Spinal cord (tissue), 10 donors: Measurements from ENCODE around the gene PSMA2. TPM values are rescaled to one million over a fixed set of nuclear protein-coding genes. Genes with fewer than 3 reads are reported as not detected.
"Not testable (repeated sequence)": the region's sequence is repeated elsewhere in the genome, so short reads cannot be mapped to it uniquely, and the experiment has no call there.

Experiments
- DNase-seq, 6 donors: peaks; one replicate each; pipeline versions ENCODE4 v3.0.0 to v3.0.0-alpha.2; 2013 to 2015; ENCODE audit warnings: low spot score in 6 of 6, low read depth in 4 of 6
- H3K27ac ChIP-seq: one replicate; pipeline ENCODE4 v1.5.1; 2013; ENCODE audit warnings: low read depth, low read length, control low read depth
- H3K27me3 ChIP-seq: one replicate; pipeline ENCODE4 v1.6.1; 2013; ENCODE audit warnings: low read length; ENCODE audit not compliant: control insufficient read depth, insufficient read depth
- H3K36me3 ChIP-seq: one replicate; pipeline ENCODE4 v1.6.1; 2013; ENCODE audit warnings: low read length; ENCODE audit not compliant: control insufficient read depth, insufficient read depth
- H3K4me1 ChIP-seq: one replicate; pipeline ENCODE4 v1.6.1; 2013; ENCODE audit warnings: low read length; ENCODE audit not compliant: control insufficient read depth, insufficient read depth
- H3K4me3 ChIP-seq: one replicate; pipeline ENCODE4 v1.5.1; 2013; ENCODE audit warnings: low read depth, low read length, control low read depth
- H3K9me3 ChIP-seq: one replicate; pipeline ENCODE4 v1.6.1; 2013; ENCODE audit warnings: low read length; ENCODE audit not compliant: control insufficient read depth, insufficient read depth
- WGBS: methylation state at CpG from one replicate; pipeline ENCODE4 v1.1.5; 2013; ENCODE audit warnings: missing lambda C conversion rate; ENCODE audit not compliant: insufficient coverage; 5-methylcytosine and 5-hydroxymethylcytosine counted together
- polyA plus RNA-seq, 2 donors: library from polyadenylated mRNA; unstranded; fragments of 120-200 nt; gene quantifications; one replicate each; pipeline ENCODE4 v1.2.1, GENCODE V29; 2013; ENCODE audit not compliant: insufficient read length in 2 of 2
- total RNA-seq, 2 donors: library from RNA; depleted of rRNA in 1 of 2; stranded (reverse); fragments of 120-200 nt in 1 of 2; fragments of >200 nt in 1 of 2; gene quantifications; one replicate each; pipeline versions ENCODE4 v1.2.3 to v1.2.4, GENCODE V29; 2013 to 2014
- donor health status: healthy.

Gene PSMA2
- total and polyA plus RNA-seq, 4 donors: 46.4 to 150 (median 115) TPM

DNA sequence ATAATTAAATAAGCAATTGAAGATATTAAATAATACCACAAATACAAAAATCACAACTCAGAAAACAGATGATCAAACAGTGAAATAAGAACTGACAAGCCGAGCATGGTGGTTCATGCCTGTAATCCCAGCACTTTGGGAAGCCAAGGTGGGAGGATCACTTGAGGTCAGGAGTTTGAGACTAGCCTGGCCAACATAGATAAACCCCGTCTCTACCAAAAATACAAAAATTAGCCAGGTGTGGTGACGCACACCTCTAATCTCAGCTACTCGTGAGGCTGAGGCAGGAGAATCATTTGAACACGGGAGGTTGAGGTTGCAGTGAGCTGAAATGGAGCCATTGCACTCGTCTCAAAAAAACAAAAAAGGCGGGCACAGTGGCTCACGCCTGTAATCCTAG lies 46.8 kb downstream of the PSMA2 start:
- H3K9me3 ChIP-seq, H3K27me3 ChIP-seq, H3K4me3 ChIP-seq, H3K27ac ChIP-seq, DNase-seq, H3K36me3 ChIP-seq: not testable (repeated sequence)
- WGBS: 100% methylated on average over 1 of the region's 8 CpGs
- peaks cover 23% of the 10 kb centered on the region for H3K4me1 ChIP-seq

- 55% methylated on average over 6 of the region's 6 CpGs for WGBS
These were observed 48.0 kb downstream of the PSMA2 start for GRCh38 chr7:42883950-42884349.

GRCh38 chr7:42880392-42880791 lies 51.6 kb downstream of the PSMA2 start:
- H3K9me3 ChIP-seq: peaks cover 2% of the 10 kb centered on the region
- no peaks in the 10 kb centered on the region for H3K27me3 ChIP-seq
- H3K27ac ChIP-seq: no peak overlapping the region
- no peak for DNase-seq
- H3K36me3 ChIP-seq: peaks cover 7% of the 10 kb centered on the region
- peaks cover 6% of the 10 kb centered on the region for H3K4me1 ChIP-seq
- no CpG with 5 or more reads among the region's 2 CpGs for WGBS
- no peak overlapping the region for H3K4me3 ChIP-seq

More at GRCh38 chr7:42883950-42884349, 48.0 kb downstream of the PSMA2 start:
- H3K27ac ChIP-seq: no peak overlapping the region
- DNase-seq: peak in 1 of 6 donors; percentile 12
- peaks cover 19% of the 10 kb centered on the region for H3K4me1 ChIP-seq
- H3K9me3 ChIP-seq: peaks cover 2% of the 10 kb centered on the region
- peaks cover 7% of the 10 kb centered on the region for H3K36me3 ChIP-seq
- no peak overlapping the region for H3K4me3 ChIP-seq
- no peaks in the 10 kb centered on the region for H3K27me3 ChIP-seq

DNA sequence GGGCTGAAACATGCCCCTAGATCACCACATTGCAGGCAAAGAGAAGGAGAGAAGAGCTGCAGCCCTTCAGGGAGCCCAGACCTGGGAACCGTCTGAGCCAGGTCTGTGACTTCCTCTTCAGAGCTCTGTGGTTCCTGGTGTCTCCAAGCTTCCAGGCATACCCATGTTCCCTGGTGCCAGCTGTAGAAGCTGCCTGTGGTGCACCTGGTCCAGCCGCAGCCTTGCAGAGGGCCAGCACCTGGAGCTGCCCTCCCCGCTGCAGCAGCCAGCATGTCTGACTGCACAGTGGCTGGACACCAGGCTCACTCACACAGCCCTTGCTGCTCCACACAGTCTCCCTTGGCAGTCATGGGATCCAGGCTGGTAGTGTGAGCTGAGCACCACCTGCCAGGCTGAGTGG lies 53.7 kb downstream of the PSMA2 start:
- H3K9me3 ChIP-seq: peaks cover 2% of the 10 kb centered on the region
- H3K4me3 ChIP-seq: no peak overlapping the region
- H3K4me1 ChIP-seq: no peaks in the 10 kb centered on the region
- no peak for DNase-seq
- 84% methylated on average over 3 of the region's 3 CpGs for WGBS
- no peak overlapping the region for H3K27ac ChIP-seq
- H3K36me3 ChIP-seq: no peaks in the 10 kb centered on the region
- no peaks in the 10 kb centered on the region for H3K27me3 ChIP-seq

DNA sequence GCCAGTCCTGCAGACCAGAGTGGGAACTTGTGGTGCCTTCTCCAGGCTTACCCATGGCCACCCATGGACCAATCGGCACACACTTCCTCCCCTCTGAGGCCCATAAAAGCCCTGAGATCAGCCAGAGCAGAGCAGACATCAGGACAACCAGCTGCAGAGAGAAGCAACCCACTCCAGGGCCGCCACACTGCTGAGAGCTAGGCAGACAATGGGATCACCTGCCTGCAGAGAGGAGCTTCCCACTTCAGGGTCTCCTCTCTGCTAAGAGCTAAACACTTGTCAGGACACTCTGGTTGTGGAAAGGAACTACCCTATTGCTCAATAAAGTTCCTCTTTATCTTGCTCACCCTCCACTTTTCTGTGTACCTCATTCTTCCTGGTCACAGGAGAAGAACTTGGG lies 54.1 kb downstream of the PSMA2 start:
- Histone ChIP-seq H3K36me3 (no peaks in the 10 kb centered on the region), H3K27me3 (no peaks in the 10 kb centered on the region), H3K9me3 (peaks cover 2% of the 10 kb centered on the region), H3K27ac (no peak overlapping the region), H3K4me3 (no peak overlapping the region), H3K4me1 (no peaks in the 10 kb centered on the region)
- 85% methylated on average over 2 of the region's 2 CpGs for WGBS
- DNase-seq: no peak

DNA sequence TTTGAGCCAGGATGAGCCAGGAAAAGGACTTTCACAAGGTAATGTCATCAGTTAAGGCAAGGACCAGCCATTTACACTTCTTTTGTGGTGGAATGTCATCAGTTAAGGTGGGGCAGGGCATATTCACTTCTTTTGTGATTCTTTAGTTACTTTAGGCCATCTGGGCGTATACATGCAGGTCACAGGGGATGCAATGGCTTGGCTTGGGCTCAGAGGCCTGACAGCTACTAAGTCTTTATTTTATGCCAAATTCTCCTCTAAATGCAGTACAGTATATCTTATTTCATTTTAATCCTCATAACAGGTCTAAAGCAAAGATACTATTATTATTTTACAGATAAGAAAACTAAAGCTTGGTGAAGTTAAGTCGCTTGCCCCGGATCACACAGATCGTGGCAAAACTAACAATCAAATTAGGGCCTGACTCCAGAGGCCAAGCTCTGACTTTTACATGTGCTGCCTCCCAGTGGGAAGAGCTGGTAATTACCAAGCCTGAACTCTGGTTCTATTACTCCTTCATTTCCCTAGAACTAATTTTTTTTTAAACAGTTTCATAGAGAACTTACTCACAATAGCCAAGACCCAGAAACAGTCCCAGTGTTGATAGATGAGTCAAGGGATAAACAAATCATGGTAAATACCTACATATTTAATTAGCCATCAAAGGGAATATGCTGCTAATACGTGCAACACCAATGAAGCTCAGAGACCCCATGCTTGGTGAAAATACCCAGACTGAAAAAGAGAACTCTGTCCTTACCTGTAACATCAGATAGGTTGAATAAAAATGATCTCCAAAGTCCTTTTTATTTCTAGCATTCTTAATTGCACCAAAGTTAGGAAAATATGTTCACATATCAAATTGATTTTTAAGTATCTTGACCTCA lies 55.5 kb downstream of the PSMA2 start:
- Histone ChIP-seq H3K4me3 (no peak overlapping the region), H3K9me3 (peaks cover 2% of the 10 kb centered on the region), H3K27ac (no peak overlapping the region), H3K36me3 (no peaks in the 10 kb centered on the region), H3K4me1 (no peaks in the 10 kb centered on the region), H3K27me3 (no peaks in the 10 kb centered on the region)
- DNase-seq: peak in 4 of 6 donors; percentile 12 to 84 (median 48)
- 28% methylated on average over 3 of the region's 5 CpGs for WGBS

DNA sequence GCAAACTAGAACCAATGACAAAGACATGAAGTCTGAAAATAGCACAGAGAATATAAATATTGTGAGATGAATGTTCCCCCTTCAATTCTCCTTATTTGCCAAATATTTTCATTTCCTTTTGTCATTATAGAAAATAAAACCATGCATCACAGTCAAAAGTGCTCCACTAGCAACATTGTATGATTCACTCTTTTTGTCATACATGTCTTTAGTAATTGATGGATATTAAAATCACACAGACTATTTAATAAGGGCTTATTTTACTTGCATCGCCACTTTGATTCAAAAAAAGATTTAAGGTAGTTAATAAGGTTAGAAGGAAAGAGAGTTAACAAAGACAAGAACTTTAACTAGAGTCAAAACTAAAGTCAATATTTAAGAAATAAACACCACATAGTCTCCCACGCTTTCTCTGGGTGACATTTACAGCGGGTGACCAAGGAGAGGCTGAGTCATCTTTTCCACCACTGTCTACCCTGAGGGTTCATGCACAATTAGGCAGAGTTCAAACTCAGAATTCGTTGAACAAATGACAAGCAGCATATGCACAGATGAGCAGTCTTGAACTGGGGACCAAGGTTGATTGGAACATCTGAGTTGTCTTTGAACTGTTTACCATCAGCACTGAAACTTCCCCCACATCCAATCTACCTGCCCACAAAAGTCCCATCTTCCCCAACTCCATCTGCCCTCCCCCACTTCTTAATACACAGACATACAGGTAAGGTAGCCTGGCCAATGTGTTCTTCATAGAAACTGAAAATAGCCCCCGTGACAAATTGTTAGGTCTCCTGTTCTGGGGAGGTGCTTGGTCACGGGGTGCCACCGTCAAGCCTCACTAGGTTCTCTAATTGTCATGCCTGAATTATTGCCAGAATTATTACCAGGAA lies 62.6 kb downstream of the PSMA2 start:
- H3K27me3 ChIP-seq: no peaks in the 10 kb centered on the region
- DNase-seq: no peak
- H3K4me3 ChIP-seq: no peak overlapping the region
- H3K9me3 ChIP-seq: no peaks in the 10 kb centered on the region
- no peaks in the 10 kb centered on the region for H3K4me1 ChIP-seq
- no peak overlapping the region for H3K27ac ChIP-seq
- H3K36me3 ChIP-seq: no peaks in the 10 kb centered on the region
- 88% methylated on average over 3 of the region's 7 CpGs for WGBS

DNA sequence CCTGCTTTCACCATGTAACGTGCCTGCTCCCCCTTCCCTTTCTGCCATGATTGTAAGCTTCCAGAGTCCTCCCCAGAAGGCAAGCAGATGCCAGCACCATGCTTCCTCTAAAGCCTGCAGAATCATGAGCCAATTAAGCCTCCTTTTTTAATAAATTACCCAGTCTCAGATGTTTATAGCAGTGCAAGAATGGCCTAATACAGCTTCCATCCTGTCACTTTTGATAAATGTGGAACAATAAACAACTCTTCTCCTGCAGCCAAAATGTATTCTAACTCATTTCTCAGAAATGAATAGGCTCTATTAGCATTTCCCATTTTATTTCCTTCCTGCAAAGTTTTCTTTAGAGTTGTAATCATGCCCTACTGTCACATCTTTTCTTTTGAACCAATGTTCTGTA lies 63.5 kb downstream of the PSMA2 start:
- DNase-seq: no peak
- WGBS: 100% methylated on average over 1 of the region's 1 CpG
- Histone ChIP-seq H3K9me3 (no peaks in the 10 kb centered on the region), H3K4me3 (no peak overlapping the region), H3K4me1 (no peaks in the 10 kb centered on the region), H3K27me3 (no peaks in the 10 kb centered on the region), H3K27ac (no peak overlapping the region), H3K36me3 (no peaks in the 10 kb centered on the region)
